ENCODE measurements around the gene ALS2CL. TPM values are rescaled to one million over a fixed set of nuclear protein-coding genes. Genes with fewer than 3 reads are reported as not detected.

ALS2CL gene
- total RNA-seq, 1 experiment from 2014 or later, result 16.4 TPM

DNA sequence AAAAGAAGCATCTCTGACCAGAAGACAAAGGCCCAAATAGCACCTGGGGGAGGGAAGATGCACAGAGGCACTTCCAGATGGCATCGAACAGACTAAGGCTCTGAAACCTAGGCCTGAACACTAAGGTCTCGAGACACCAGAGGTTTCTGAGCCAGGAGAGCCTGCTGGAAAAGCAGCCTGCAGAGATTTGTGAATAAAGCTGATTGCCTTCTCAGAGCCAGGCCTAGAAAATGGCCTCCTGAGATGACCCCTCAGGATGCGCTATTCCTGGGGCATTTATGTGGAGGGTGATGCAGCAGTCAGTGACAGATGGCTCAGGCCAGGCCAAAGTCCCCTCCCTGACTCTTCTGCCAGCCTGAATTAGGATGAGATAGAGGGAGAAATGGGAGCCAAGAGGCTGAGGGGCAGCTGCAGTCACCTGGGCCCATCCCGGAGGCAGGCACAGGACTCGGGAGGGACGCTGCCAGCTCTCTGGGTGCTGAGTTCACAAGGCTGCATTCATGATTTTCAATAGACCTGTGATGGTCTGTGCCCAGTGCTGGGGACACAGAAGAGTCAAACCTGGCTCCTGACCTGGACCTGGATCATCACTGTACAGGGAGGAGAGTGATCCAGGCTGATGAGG, 17.3 kb upstream of the ALS2CL start:
- Histone ChIP-seq H4K20me1 (ENCODE audit: insufficient read depth) (no peaks in the 10 kb centered on the region), H3K4me1 (ENCODE audit: control insufficient read depth in 1 of 2, insufficient read depth in 2 of 2, low read length in 2 of 2) (peaks cover 7 to 10% of the 10 kb centered on the region in 2 experiments; a peak in 3 of 4 replicates), H3K27me3 (ENCODE audit: insufficient read depth, low read length) (no peaks in the 10 kb centered on the region), H3K27ac (ENCODE audit: low read depth, low read length) (no peak overlapping the region), H3K79me2 (ENCODE audit: insufficient read depth, low read length) (no peaks in the 10 kb centered on the region), H3K9me3 (ENCODE audit: control insufficient read depth in 1 of 2, insufficient read depth in 1 of 2, low read depth in 1 of 2, low read length in 2 of 2) (no peaks in the 10 kb centered on the region), H3K9me2 (ENCODE audit: insufficient read depth) (no peaks in the 10 kb centered on the region), H3K4me2 (ENCODE audit: low read length) (no peak overlapping the region), H3K9ac (ENCODE audit: low read length) (no peak overlapping the region), H2AFZ (ENCODE audit: low read depth, low read length, poor library complexity, severe bottlenecking) (no peak overlapping the region), H3K4me3 (replicated peaks in 1 of 2; ENCODE audit: low read depth in 1 of 2, low read length in 2 of 2) (no peak overlapping the region), H3K36me3 (ENCODE audit: control insufficient read depth in 1 of 2, insufficient read depth in 2 of 2, low read length in 2 of 2) (no peaks in the 10 kb centered on the region)
- TF ChIP-seq, protein P1, sequence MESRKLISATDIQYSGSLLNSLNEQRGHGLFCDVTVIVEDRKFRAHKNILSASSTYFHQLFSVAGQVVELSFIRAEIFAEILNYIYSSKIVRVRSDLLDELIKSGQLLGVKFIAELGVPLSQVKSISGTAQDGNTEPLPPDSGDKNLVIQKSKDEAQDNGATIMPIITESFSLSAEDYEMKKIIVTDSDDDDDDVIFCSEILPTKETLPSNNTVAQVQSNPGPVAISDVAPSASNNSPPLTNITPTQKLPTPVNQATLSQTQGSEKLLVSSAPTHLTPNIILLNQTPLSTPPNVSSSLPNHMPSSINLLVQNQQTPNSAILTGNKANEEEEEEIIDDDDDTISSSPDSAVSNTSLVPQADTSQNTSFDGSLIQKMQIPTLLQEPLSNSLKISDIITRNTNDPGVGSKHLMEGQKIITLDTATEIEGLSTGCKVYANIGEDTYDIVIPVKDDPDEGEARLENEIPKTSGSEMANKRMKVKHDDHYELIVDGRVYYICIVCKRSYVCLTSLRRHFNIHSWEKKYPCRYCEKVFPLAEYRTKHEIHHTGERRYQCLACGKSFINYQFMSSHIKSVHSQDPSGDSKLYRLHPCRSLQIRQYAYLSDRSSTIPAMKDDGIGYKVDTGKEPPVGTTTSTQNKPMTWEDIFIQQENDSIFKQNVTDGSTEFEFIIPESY (IDR thresholded peaks at IDR 0.05; ENCODE audit: extremely low read depth, insufficient replicate concordance, low read length), result no peak
- TF ChIP-seq, protein P2, sequence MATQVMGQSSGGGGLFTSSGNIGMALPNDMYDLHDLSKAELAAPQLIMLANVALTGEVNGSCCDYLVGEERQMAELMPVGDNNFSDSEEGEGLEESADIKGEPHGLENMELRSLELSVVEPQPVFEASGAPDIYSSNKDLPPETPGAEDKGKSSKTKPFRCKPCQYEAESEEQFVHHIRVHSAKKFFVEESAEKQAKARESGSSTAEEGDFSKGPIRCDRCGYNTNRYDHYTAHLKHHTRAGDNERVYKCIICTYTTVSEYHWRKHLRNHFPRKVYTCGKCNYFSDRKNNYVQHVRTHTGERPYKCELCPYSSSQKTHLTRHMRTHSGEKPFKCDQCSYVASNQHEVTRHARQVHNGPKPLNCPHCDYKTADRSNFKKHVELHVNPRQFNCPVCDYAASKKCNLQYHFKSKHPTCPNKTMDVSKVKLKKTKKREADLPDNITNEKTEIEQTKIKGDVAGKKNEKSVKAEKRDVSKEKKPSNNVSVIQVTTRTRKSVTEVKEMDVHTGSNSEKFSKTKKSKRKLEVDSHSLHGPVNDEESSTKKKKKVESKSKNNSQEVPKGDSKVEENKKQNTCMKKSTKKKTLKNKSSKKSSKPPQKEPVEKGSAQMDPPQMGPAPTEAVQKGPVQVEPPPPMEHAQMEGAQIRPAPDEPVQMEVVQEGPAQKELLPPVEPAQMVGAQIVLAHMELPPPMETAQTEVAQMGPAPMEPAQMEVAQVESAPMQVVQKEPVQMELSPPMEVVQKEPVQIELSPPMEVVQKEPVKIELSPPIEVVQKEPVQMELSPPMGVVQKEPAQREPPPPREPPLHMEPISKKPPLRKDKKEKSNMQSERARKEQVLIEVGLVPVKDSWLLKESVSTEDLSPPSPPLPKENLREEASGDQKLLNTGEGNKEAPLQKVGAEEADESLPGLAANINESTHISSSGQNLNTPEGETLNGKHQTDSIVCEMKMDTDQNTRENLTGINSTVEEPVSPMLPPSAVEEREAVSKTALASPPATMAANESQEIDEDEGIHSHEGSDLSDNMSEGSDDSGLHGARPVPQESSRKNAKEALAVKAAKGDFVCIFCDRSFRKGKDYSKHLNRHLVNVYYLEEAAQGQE (IDR thresholded peaks at IDR 0.05; ENCODE audit: low read depth), result no peak
- no peak for TF ChIP-seq YY1 (IDR thresholded peaks at IDR 0.05; ENCODE audit: extremely low read depth, insufficient replicate concordance, low read depth, low read length)
- no peak for TF ChIP-seq POLR2AphosphoS5 (IDR thresholded peaks at IDR 0.05; ENCODE audit: low read depth, low read length)
- no peak for TF ChIP-seq EZH2phosphoT487 (IDR thresholded peaks at IDR 0.05; ENCODE audit: borderline replicate concordance)
- no peak for TF ChIP-seq CBX3 (IDR thresholded peaks at IDR 0.05; ENCODE audit: low read depth)
- no peak for TF ChIP-seq ZNF274 (IDR thresholded peaks at IDR 0.05; ENCODE audit: low read depth, low read length)
- TF ChIP-seq, protein P3, sequence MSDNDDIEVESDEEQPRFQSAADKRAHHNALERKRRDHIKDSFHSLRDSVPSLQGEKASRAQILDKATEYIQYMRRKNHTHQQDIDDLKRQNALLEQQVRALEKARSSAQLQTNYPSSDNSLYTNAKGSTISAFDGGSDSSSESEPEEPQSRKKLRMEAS (IDR thresholded peaks at IDR 0.05), result no peak
- TF ChIP-seq FOSL1 (IDR thresholded peaks at IDR 0.05; ENCODE audit: low read depth), result no peak
- TF ChIP-seq ELF1 (IDR thresholded peaks at IDR 0.05; ENCODE audit: borderline replicate concordance, low read depth), result no peak
- TF ChIP-seq SP1 (IDR thresholded peaks at IDR 0.05; ENCODE audit: low read depth), result no peak
- TF ChIP-seq SIN3A (IDR thresholded peaks at IDR 0.05; ENCODE audit: low read depth), result no peak
- no peak for TF ChIP-seq POLR2A (IDR thresholded peaks at IDR 0.05; ENCODE audit: borderline replicate concordance, extremely low read depth, insufficient read depth, insufficient read length)
- TF ChIP-seq SRF (IDR thresholded peaks at IDR 0.05; ENCODE audit: low read depth), result no peak
- TF ChIP-seq CEBPB (IDR thresholded peaks at IDR 0.05; ENCODE audit: low read depth), result no peak
- no peak for TF ChIP-seq RAD21 (IDR thresholded peaks at IDR 0.05; ENCODE audit: low read depth)
- no peak for TF ChIP-seq EZH2 (IDR thresholded peaks at IDR 0.05)
- intact Hi-C loops (cut with micrococcal nuclease), result no loop called here
- no peak for ATAC-seq
- DNase-seq (ENCODE audit: low read depth, low spot score), result no peak
- ChIA-PET CTCF (no interaction called here), RAD21 (ENCODE audit: low non-redundant PET in 1 of 2, low total read pairs in 2 of 2, uncharacterized antibody in 2 of 2, unreplicated experiment in 2 of 2) (interaction anchor here in 1 of 2 experiments (0.6 kb wide), 1 partner anchor 126 kb away, joined by 3 read pairs; no protein-coding TSS in a partner anchor), POLR2A (no interaction called here)
- no TSS peak for BruUV-seq (replicated peaks)

Data from HCT116 (cell line).